ENCODE measurements around the gene INTS11.

DNA sequence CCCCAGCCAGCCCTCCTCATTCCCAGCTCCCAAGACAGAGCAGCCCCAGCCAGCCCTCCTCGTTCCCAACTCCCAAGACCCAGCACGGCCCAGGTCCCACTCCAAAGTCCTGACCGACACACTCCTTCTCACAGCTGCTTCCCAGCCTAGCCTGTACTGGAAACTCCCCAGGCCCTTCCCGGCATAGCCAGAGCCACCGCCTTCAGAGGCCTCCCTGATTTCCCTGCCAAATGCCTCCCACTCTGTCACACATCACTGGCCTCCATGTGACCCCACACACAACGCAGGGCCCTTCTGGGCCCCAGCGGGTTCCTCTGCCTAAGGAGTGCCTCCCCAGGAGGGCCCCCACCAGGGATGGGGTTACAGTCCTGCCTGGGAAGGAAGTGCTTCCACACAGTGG lies 53.6 kb downstream of the INTS11 start:
- TF ChIP-seq EZH2 (conservative IDR thresholded peaks at IDR 0.05; ENCODE audit: low read depth, low read length) (no peak), EED (CRISPR knock-in tag; IDR thresholded peaks at IDR 0.05) (no peak), HNRNPUL1 (IDR thresholded peaks at IDR 0.05; ENCODE audit: low read depth, low read length) (no peak)
